GM18508 (cell line): Measurements from ENCODE around the gene SIDT2.

Experiments used
- ATAC-seq: cut with Tn5 transposase; IDR thresholded peaks from one replicate; pipeline ENCODE4 v1.9.1; 2021; ENCODE audit warnings: moderate number of reproducible peaks; ENCODE audit not compliant: insufficient read depth, unreplicated experiment

The SIDT2 gene

GRCh38 chr11:117238221-117238620, 59.7 kb downstream of the SIDT2 start:
- ATAC-seq, result no peak

- ATAC-seq, result no peak
These were observed 60.8 kb downstream of the SIDT2 start for GRCh38 chr11:117239295-117239694.
